DOHH2 (cell line): ENCODE data around the gene GLT1D1.

Source experiments
- H3F3A ChIP-seq: fragments of 200-600 bp; sonication (generic), shearing (Covaris generic); 2 replicates; pipeline ENCODE4 v1.6.0; 2016; ENCODE audit warnings: antibody characterized with exemption, mild to moderate bottlenecking; ENCODE audit not compliant: control insufficient read depth, insufficient read depth
- H3K27ac ChIP-seq: fragments of 200-600 bp; sonication (generic); 2 replicates; pipeline ENCODE4 v1.5.1; 2014; ENCODE audit warnings: low read depth, mild to moderate bottlenecking, low read length, moderate library complexity
- H3K27me3 ChIP-seq: fragments of 200-600 bp; sonication (generic); 2 replicates; pipeline ENCODE4 v1.6.1; 2014; ENCODE audit warnings: mild to moderate bottlenecking, low read length, mixed read lengths; ENCODE audit not compliant: control insufficient read depth
- H3K36me3 ChIP-seq: fragments of 200-600 bp; sonication (generic); 2 replicates; pipeline ENCODE4 v1.6.1; 2014; ENCODE audit warnings: mild to moderate bottlenecking, low read length, moderate library complexity, mixed read lengths; ENCODE audit not compliant: control insufficient read depth
- H3K4me1 ChIP-seq: fragments of 200-600 bp; sonication (generic); 2 replicates; pipeline ENCODE4 v1.6.1; 2014; ENCODE audit warnings: mild to moderate bottlenecking, low read length, mixed read lengths; ENCODE audit not compliant: control insufficient read depth
- H3K4me2 ChIP-seq: fragments of 200-600 bp; sonication (generic); 2 replicates; pipeline ENCODE4 v1.6.0; 2014; ENCODE audit warnings: mild to moderate bottlenecking, low read length, moderate library complexity
- H3K4me3 ChIP-seq: fragments of 200-600 bp; sonication (generic); 2 replicates; pipeline ENCODE4 v1.5.1; 2014; ENCODE audit warnings: mild to moderate bottlenecking, low read length, mixed read lengths
- H3K79me2 ChIP-seq: fragments of 200-600 bp; sonication (generic); 2 replicates; pipeline ENCODE4 v1.6.1; 2014; ENCODE audit warnings: mild to moderate bottlenecking, low read length, mixed read lengths; ENCODE audit not compliant: control insufficient read depth
- H3K9me2 ChIP-seq: fragments of 200-600 bp; sonication (generic); replicated peaks from 2 replicates; pipeline ENCODE4 v1.6.1; 2014; ENCODE audit warnings: mild to moderate bottlenecking, low read length, mixed read lengths; ENCODE audit not compliant: control insufficient read depth
- H3K9me3 ChIP-seq: fragments of 200-600 bp; sonication (generic); 2 replicates; pipeline ENCODE4 v1.6.1; 2014; ENCODE audit warnings: antibody characterized with exemption, low read length, mixed read lengths; ENCODE audit not compliant: control insufficient read depth, insufficient read depth
- H4K20me1 ChIP-seq: fragments of 200-600 bp; sonication (generic); 2 replicates; pipeline ENCODE4 v1.6.0; 2014; ENCODE audit warnings: low read depth, mild to moderate bottlenecking, antibody characterized with exemption, low read length, moderate library complexity; ENCODE audit not compliant: control insufficient read depth, insufficient read depth
- EZH2phosphoT487 ChIP-seq: fragments of 200-600 bp; sonication (generic); IDR thresholded peaks from 2 replicates; pipeline ENCODE4 v1.6.1; 2017; ENCODE audit warnings: borderline replicate concordance, mild to moderate bottlenecking, antibody characterized with exemption, low read length, moderate library complexity, mixed read lengths
- TF ChIP-seq, protein P1 (sequence below): fragments of 200-600 bp; sonication (generic); IDR thresholded peaks from one replicate; pipeline ENCODE4 v1.5.1; 2014; ENCODE audit warnings: antibody characterized with exemption, mild to moderate bottlenecking, low read depth, low read length; ENCODE audit not compliant: poor library complexity, severe bottlenecking

The GLT1D1 gene

DNA sequence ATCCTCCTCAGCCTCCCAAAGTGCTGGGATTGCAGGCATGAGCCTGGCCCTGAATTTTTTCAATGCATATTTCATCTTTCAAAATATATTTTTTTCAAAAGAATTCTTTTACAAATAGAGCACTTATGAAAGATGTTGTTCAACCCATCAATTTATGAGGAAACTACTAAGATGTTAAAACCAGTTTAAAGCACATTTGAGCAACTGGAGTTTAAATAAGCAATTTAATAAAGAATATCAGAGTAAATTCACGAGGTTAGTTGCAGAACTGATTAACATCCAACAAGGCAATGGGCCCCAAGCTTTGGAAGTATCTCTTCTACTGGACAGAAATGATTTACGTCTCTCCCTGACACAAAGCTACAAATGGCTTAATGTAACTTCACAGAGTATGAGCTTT lies 23.3 kb downstream of the GLT1D1 start:
- Histone ChIP-seq H4K20me1 (no peaks in the 10 kb centered on the region), H3F3A (no peaks in the 10 kb centered on the region), H3K4me2 (no peak overlapping the region), H3K36me3 (no peaks in the 10 kb centered on the region), H3K4me1 (no peaks in the 10 kb centered on the region), H3K27me3 (no peaks in the 10 kb centered on the region), H3K9me3 (peaks cover 7% of the 10 kb centered on the region), H3K9me2 (no peaks in the 10 kb centered on the region), H3K27ac (no peak overlapping the region), H3K79me2 (no peaks in the 10 kb centered on the region), H3K4me3 (no peak overlapping the region)
- no peak for TF ChIP-seq EZH2phosphoT487
- TF ChIP-seq, protein P1, sequence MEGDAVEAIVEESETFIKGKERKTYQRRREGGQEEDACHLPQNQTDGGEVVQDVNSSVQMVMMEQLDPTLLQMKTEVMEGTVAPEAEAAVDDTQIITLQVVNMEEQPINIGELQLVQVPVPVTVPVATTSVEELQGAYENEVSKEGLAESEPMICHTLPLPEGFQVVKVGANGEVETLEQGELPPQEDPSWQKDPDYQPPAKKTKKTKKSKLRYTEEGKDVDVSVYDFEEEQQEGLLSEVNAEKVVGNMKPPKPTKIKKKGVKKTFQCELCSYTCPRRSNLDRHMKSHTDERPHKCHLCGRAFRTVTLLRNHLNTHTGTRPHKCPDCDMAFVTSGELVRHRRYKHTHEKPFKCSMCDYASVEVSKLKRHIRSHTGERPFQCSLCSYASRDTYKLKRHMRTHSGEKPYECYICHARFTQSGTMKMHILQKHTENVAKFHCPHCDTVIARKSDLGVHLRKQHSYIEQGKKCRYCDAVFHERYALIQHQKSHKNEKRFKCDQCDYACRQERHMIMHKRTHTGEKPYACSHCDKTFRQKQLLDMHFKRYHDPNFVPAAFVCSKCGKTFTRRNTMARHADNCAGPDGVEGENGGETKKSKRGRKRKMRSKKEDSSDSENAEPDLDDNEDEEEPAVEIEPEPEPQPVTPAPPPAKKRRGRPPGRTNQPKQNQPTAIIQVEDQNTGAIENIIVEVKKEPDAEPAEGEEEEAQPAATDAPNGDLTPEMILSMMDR, result no peak

DNA sequence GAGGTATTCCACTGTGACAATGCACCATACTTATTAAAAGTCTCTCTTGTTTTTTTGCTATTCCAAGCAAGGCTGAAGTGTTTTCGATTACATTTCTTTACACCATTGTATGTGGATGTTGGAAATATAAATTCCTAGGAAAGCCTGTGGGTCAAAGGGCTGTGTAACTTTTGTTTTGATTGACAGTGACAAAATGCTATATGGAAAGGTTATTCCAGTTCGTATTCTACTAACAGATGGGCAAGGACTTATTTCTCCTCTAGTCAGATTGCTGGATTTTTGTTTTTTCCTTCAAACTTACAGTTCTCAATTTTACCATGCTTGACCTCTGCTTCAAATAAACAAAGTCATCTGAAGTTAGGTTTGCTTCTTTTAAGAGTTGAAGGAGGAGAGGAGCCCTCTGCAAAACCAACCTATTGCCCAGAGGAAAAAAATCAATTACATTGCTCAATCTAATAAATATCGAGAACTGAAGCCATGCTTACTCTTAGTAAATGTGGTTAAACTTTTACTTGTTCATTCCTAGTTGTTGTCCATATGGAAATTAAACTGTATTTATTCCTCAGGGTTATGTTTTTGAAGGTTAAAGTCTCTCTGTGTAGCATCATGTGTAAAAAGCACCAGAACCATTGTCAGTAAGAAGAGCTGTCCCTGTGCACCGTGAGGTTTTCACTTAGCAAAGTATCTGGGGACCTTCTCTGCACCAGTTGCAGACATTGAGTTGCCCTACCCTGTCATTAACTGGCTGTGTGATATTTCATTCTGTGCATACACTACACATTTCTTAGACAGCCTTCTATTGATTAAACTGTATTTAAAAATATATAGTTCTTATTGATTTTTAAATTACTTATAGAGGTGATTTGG lies 26.9 kb downstream of the GLT1D1 start:
- Histone ChIP-seq H3K4me1 (no peaks in the 10 kb centered on the region), H3K36me3 (no peaks in the 10 kb centered on the region), H3F3A (no peaks in the 10 kb centered on the region), H3K4me2 (no peak overlapping the region), H3K27me3 (no peaks in the 10 kb centered on the region), H3K9me3 (peaks cover 7% of the 10 kb centered on the region), H3K4me3 (no peak overlapping the region), H4K20me1 (no peaks in the 10 kb centered on the region), H3K9me2 (no peaks in the 10 kb centered on the region), H3K27ac (no peak overlapping the region), H3K79me2 (no peaks in the 10 kb centered on the region)
- TF ChIP-seq, protein P1, result no peak
- no peak for TF ChIP-seq EZH2phosphoT487

DNA sequence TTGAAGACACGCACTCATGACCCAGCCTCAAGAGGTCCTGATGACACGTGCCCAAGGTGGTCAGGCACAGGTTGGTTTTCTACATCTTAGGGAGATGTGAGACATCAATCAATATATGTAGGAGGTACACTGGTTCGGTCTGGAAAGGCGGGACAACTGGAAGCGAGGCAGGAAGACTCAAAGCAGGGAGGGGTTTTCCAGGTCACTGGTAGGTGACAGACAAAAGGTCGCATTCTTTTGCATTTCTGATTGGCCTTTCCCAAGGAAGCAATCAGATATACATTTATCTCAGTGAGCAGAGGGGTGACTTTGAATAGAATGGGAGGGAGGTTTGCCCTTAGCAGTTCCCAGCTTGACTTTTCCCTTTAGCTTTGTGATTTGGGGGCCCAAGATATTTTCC lies 38.6 kb downstream of the GLT1D1 start:
- H3K27me3 ChIP-seq, result no peaks in the 10 kb centered on the region
- H3K9me3 ChIP-seq, result no peaks in the 10 kb centered on the region
- no peak overlapping the region for H3K4me2 ChIP-seq
- no peaks in the 10 kb centered on the region for H3K9me2 ChIP-seq
- no peaks in the 10 kb centered on the region for H3K4me1 ChIP-seq
- no peak overlapping the region for H3K4me3 ChIP-seq
- H3K27ac ChIP-seq, result no peak overlapping the region
- no peaks in the 10 kb centered on the region for H3F3A ChIP-seq
- H3K36me3 ChIP-seq, result no peaks in the 10 kb centered on the region
- no peaks in the 10 kb centered on the region for H3K79me2 ChIP-seq
- TF ChIP-seq EZH2phosphoT487, result no peak
- TF ChIP-seq, protein P1, result no peak
- H4K20me1 ChIP-seq, result no peaks in the 10 kb centered on the region
